ENCODE data around the gene GRAP2. TPM values are rescaled to one million over a fixed set of nuclear protein-coding genes. Genes with fewer than 3 reads are reported as not detected.

The GRAP2 gene
- total and polyA plus RNA-seq, 9 of the 15 experiments (the other 6 are each of a cell fraction or from before 2014, with no cell fraction given): 4.8 to 88.7 (median 60.4) TPM

DNA sequence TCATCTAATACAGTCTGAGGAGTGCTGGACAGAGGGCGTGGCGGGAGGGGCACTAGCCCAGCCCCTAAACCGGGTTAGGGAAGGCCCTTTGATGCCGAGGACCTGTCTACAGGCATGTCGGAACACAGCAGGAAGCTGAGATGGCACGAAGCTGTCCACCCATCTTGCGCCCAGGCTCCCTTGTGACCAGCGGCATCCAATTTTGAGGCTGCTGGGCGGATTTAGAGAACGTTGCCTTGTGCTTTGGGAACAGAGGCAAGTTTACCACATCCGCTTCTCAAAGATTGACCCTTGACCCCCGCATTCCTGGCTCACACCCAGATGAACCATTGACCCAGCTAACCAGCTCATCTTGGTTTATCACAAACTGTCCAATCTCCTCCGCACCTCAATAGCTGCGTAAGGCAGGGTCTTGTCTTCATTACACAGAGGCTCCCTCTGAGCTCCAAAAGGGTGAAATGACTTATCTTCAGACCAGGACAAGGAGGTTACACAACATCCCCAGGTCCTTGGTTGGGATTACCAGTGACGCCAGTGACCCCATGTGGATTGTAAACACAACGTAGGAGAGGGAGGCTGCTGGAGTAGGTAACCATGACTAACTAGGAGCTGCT is 98.4 kb downstream of the GRAP2 start (continued):
- TF ChIP-seq PRMT5 (CRISPR knock-in tag; IDR thresholded peaks at IDR 0.05) (no peak), GMEB1 (CRISPR knock-in tag; IDR thresholded peaks at IDR 0.05) (no peak), EHMT2 (IDR thresholded peaks at IDR 0.05) (peak; percentile 51; the same call in 1 of the 2 replicates), KLF16 (IDR thresholded peaks at IDR 0.05) (peak; percentile 68; the same call in 1 of the 2 replicates), ZNF830 (CRISPR knock-in tag; IDR thresholded peaks at IDR 0.05) (no peak), NCOA6 (IDR thresholded peaks at IDR 0.05) (no peak), POLR2H (tag; IDR thresholded peaks at IDR 0.05; ENCODE audit: low read depth) (no peak), ZNF274 (IDR thresholded peaks at IDR 0.05; ENCODE audit: borderline replicate concordance, low read depth, low read length) (no peak), MYBL2 (IDR thresholded peaks at IDR 0.05; ENCODE audit: low read depth) (no peak), MYBL2 (CRISPR knock-in tag; IDR thresholded peaks at IDR 0.05; ENCODE audit: borderline replicate concordance) (no peak), CTBP1 (IDR thresholded peaks at IDR 0.05; ENCODE audit: borderline replicate concordance) (no peak; the same call in 1 of the 2 replicates), GABPA (tag; conservative IDR thresholded peaks at IDR 0.05; ENCODE audit: low read depth) (peak; percentile 79), ZNF518B (CRISPR knock-in tag; IDR thresholded peaks at IDR 0.05) (no peak), SAP30 (IDR thresholded peaks at IDR 0.05; ENCODE audit: borderline replicate concordance, insufficient read depth, low read depth, low read length, poor library complexity, severe bottlenecking) (no peak), TAL1 (IDR thresholded peaks at IDR 0.05) (peak; percentile 70), PTTG1 (tag; IDR thresholded peaks at IDR 0.05; ENCODE audit: low read depth) (no peak), HOXB6 (CRISPR knock-in tag; IDR thresholded peaks at IDR 0.05; ENCODE audit: borderline replicate concordance) (no peak), PML (IDR thresholded peaks at IDR 0.05; ENCODE audit: low read length) (peak; percentile 60; the same call in 1 of the 2 replicates), ZNF79 (CRISPR knock-in tag; IDR thresholded peaks at IDR 0.05; ENCODE audit: low read depth) (no peak), ZKSCAN1 (IDR thresholded peaks at IDR 0.05; ENCODE audit: low read depth, low read length) (no peak), RBBP5 (IDR thresholded peaks at IDR 0.05; ENCODE audit: borderline replicate concordance, insufficient read depth, low read length, poor library complexity, severe bottlenecking) (no peak), PHB2 (IDR thresholded peaks at IDR 0.05; ENCODE audit: low read depth) (no peak)
- TF ChIP-seq, protein P1, sequence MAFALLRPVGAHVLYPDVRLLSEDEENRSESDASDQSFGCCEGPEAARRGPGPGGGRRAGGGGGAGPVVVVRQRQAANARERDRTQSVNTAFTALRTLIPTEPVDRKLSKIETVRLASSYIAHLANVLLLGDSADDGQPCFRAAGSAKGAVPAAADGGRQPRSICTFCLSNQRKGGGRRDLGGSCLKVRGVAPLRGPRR (CRISPR knock-in tag; IDR thresholded peaks at IDR 0.05): no peak
- TF ChIP-seq, protein P2, sequence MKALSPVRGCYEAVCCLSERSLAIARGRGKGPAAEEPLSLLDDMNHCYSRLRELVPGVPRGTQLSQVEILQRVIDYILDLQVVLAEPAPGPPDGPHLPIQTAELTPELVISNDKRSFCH (CRISPR knock-in tag; IDR thresholded peaks at IDR 0.05): no peak
- TF ChIP-seq, protein P2 (tag; IDR thresholded peaks at IDR 0.05): no peak

All from K562 (cell line).